Stimulated activated CD4-positive, alpha-beta T cell treated with anti-CD3 and anti-CD28 coated beads, Interleukin-1b, Interleukin-23, amount 100 ng/mL, for 1 hour (primary cell): Measurements from ENCODE around the gene ILF2.
"Not testable (repeated sequence)": the region's sequence is repeated elsewhere in the genome, so short reads cannot be mapped to it uniquely, and the experiment has no call there.

Experiments
- DNase-seq, 2 donors: peaks; one replicate each; pipeline ENCODE4 v3.0.0-alpha.2; 2020; ENCODE audit warnings: low read depth in 2 of 2

Gene ILF2

GRCh38 chr1:153649137-153649862 lies 21.5 kb downstream of the ILF2 start:
- DNase-seq = no peak

GRCh38 chr1:153648000-153648643 lies 22.7 kb downstream of the ILF2 start:
- no peak for DNase-seq

- no peak for DNase-seq
Observed at GRCh38 chr1:153647346-153647714, 23.5 kb downstream of the ILF2 start.

GRCh38 chr1:153646672-153647345 lies 24.0 kb downstream of the ILF2 start:
- no peak for DNase-seq

- no peak for DNase-seq
Observed at GRCh38 chr1:153643816-153644215, 27.0 kb downstream of the ILF2 start.

- DNase-seq = no peak
Observed at GRCh38 chr1:153643100-153643499, 27.7 kb downstream of the ILF2 start.

GRCh38 chr1:153642161-153642560 lies 28.6 kb downstream of the ILF2 start:
- DNase-seq = no peak

- no peak for DNase-seq
Observed at GRCh38 chr1:153640861-153641260, 29.9 kb downstream of the ILF2 start.

GRCh38 chr1:153640213-153640612 lies 30.6 kb downstream of the ILF2 start:
- not testable (repeated sequence) for DNase-seq

- DNase-seq = no peak
Observed at GRCh38 chr1:153639280-153639679, 31.5 kb downstream of the ILF2 start.

GRCh38 chr1:153638261-153638660 lies 32.5 kb downstream of the ILF2 start:
- no peak for DNase-seq

- DNase-seq = no peak
Observed at GRCh38 chr1:153636312-153636711, 34.5 kb downstream of the ILF2 start.

- DNase-seq = no peak
Observed at GRCh38 chr1:153635872-153636271, 34.9 kb downstream of the ILF2 start.

- peak; percentile 94 to 95 for DNase-seq
Observed at GRCh38 chr1:153633754-153634665, 36.8 kb downstream of the ILF2 start, which contains the start of gene CHTOP. Gene CHTOP, plus strand, starts transcription at chr1:153634066. Its CDS starts 2,523 bp downstream, at chr1:153636589.

- DNase-seq = no peak
Observed at GRCh38 chr1:153633161-153633753, 37.5 kb downstream of the ILF2 start.

GRCh38 chr1:153631047-153632022 lies 39.5 kb downstream of the ILF2 start:
- no peak for DNase-seq

- DNase-seq = no peak
Observed at GRCh38 chr1:153630384-153630783, 40.4 kb downstream of the ILF2 start.

GRCh38 chr1:153629971-153630370 lies 40.8 kb downstream of the ILF2 start:
- no peak for DNase-seq

- no peak for DNase-seq
Observed at GRCh38 chr1:153629343-153629665, 41.5 kb downstream of the ILF2 start.

- no peak for DNase-seq
Observed at GRCh38 chr1:153628638-153629342, 42.0 kb downstream of the ILF2 start.
